Measurements from ENCODE around the gene IRX5. TPM values are rescaled to one million over a fixed set of nuclear protein-coding genes. Genes with fewer than 3 reads are reported as not detected.

Gene IRX5
- total RNA-seq, 1 donor from 2014 or later, result 0.51 TPM

DNA sequence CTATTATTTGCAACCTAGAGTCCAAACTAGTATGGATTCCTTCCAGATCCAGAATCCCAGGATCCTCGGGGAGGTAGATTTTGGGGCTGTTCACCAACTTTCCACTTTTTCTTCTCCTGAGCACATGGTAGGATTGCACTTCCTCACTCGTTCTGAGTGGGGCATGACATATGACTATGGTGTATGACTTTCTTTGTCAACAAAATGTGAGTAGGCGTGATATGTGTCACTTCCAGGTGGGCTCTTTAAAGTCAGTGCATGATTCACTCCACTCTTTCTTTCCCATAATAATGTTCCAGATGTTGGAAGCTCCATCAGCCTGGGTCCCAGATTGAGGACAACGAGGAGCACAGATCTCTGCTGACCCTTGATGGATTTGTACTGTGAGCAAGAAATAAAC is 21.5 kb downstream of the IRX5 start:
- no peak for DNase-seq

- no peak for DNase-seq
Measured at GRCh38 chr16:54953461-54953860, 22.8 kb downstream of the IRX5 start.

- DNase-seq, result no peak
Measured at GRCh38 chr16:54954220-54954619, 23.6 kb downstream of the IRX5 start.

- DNase-seq, result no peak
Measured at GRCh38 chr16:54955757-54956156, 25.1 kb downstream of the IRX5 start.

- peak; percentile 56 for DNase-seq
Measured at GRCh38 chr16:54957403-54958166, 26.9 kb downstream of the IRX5 start.

DNA sequence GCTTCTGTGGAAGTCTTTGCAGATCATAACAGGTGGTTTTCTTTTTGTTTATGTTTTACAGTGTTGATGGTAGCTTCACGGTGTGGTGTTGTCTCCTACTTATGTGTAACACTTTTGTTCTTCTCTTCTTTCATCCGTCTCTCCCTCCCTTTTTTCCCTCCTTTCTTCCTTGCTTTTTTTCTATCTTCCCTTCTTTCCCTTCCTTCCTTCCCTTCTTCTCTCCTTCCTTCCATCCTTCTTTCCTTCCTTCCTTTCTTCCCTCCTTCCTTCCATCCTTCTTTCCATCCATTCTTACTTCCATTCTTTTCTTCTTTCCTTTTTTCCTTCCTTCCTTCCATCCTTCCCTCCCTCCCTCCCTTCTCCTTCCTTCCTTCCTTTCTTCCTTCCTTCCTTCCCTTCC is 31.4 kb downstream of the IRX5 start:
- DNase-seq, result no peak

GRCh38 chr16:54964239-54964638 is 33.6 kb downstream of the IRX5 start:
- DNase-seq, result no peak

GRCh38 chr16:54965464-54965863 is 34.8 kb downstream of the IRX5 start:
- no peak for DNase-seq

GRCh38 chr16:54968011-54968410 is 37.3 kb downstream of the IRX5 start:
- DNase-seq, result no peak

DNA sequence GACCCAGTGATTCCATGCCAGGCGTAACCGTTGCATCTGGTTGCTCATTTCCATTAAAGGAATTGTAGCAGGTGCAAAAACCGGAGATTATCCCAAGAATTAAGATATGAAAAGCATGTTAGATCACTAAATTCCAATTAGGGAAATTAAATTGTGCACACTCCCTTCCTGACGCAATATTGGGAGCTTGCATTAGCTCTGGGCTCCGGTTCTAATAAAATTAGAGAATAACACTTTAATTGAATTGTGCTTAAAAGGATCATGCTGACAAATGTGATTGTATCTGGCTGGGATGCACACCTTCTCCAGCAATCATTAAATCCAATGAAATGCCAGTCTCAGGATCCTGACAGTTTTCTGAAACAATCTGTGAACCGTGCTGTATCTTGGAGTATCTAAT is 38.1 kb downstream of the IRX5 start:
- DNase-seq, result no peak

DNA sequence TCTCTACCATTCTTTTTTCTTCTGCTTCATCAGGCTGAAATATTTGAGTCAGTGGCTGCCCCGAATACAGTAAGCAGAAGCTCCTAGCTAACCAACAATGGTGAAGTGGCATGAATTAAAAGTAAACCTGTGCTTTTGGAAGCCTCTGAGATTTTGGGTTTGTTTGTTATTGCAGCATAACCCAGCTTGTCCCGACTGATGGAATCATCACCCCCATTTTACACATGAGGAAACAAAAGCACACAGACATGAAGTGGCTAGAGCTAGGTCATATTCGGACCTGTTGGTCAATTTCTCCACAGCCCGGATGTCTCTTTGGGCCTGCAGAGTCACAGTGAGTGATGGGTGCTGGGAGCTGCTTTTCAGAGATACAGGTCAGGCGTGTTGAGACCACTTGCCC is 39.4 kb downstream of the IRX5 start:
- no peak for DNase-seq

DNA sequence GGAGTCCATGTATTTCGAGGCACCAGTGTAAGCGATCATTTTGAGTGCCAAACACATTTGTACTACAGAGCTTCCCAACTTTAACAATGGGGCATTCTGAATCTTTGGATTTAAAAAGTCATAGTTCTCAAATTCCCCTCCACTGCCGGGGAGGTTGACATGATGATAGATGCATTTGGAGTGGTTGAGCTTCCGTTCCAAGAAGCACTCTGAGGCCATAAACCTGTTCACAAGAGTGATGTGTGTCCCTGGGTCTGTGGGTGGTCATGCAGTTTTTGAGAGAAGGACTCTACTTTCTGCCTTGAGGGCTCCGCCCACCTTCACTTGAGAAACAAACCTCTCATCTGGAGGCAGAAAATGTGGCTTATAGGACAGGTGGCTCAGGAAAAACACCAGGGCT is 43.7 kb downstream of the IRX5 start:
- DNase-seq, result no peak

DNA sequence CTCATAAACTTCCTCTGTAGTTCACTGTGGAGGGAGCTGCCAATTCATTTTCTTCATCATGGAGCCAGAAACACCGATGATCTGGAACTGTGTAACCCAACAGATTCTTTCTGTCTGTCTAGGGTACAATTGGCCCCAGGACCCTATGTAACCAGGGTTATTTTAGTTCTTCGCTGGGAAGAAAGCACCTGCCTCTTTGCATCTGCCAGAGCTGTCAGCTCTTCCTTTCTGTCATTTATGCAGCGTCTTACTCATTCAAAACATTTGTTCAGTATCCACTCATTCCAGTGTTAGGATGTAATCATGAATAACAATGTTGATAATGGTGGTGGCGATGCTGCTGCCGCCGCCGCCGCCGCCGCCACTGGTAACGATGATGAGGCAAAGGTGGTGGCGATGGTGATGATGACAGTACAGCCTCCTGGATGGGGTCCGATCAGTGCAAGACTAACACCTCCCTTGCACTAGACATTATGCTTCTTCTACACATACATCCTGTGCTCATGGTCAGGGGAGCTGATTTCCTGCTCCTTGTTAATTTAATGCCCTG is 46.1 kb downstream of the IRX5 start:
- no peak for DNase-seq

- DNase-seq, result no peak
Measured at GRCh38 chr16:54977211-54977610, 46.5 kb downstream of the IRX5 start.

DNA sequence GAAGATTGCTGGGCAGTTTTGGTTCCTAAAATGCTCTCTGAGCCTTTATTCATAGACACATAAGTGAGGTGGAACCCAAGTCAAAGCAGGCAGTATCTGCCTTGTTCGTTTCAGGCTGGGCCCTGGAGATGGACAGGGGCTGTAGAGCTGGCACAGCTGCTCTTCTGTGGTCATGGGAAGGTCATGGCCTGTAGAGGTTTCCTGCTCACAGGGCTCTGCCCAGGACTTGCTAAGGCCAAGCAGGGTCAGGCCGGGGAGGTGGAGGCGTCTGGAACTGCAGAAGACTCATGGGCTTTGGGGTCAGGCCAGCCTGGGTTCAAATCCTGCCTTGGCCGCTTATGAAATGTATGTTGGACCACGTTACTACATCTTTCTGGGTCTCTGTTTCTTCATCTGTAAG is 50.2 kb downstream of the IRX5 start:
- no peak for DNase-seq

Data from dermis blood vessel endothelial cell (primary cell).